ENCODE data around the gene TNFRSF1B.

DNA sequence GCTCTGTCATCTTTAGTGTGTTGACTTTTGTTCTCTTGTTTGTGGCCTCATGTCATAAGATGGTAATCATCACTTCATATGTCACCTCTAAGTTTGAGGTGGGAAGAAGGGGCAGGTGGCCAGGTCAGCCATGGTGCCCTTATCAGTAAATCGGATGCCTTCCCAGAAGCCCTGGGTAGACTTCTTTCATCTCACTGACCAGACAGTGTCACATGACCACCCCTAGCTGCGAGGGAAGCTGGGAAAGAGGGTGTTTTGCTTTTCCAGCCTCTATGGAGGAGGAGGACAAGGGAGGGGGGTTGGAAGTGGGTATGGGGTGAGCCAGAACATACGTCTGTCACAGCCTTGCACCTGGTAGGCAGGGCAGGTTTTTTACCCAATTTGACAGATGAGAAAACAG, 28.6 kb downstream of the TNFRSF1B start:
- TF ChIP-seq, protein P1, sequence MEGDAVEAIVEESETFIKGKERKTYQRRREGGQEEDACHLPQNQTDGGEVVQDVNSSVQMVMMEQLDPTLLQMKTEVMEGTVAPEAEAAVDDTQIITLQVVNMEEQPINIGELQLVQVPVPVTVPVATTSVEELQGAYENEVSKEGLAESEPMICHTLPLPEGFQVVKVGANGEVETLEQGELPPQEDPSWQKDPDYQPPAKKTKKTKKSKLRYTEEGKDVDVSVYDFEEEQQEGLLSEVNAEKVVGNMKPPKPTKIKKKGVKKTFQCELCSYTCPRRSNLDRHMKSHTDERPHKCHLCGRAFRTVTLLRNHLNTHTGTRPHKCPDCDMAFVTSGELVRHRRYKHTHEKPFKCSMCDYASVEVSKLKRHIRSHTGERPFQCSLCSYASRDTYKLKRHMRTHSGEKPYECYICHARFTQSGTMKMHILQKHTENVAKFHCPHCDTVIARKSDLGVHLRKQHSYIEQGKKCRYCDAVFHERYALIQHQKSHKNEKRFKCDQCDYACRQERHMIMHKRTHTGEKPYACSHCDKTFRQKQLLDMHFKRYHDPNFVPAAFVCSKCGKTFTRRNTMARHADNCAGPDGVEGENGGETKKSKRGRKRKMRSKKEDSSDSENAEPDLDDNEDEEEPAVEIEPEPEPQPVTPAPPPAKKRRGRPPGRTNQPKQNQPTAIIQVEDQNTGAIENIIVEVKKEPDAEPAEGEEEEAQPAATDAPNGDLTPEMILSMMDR (IDR thresholded peaks at IDR 0.05): no peak
- no peak for TF ChIP-seq POLR2A (IDR thresholded peaks at IDR 0.05)

All from uterus (tissue), 2 donors.